Activated CD8-positive, alpha-beta memory T cell treated with anti-CD3 and anti-CD28 coated beads, Interleukin-2, amount 50 U/mL, for 48 hours (primary cell): Measurements from ENCODE around the gene ETNK1.
A peak's percentile ranks its signal among the peaks of the same experiment; 100 is the strongest.
"Not testable (repeated sequence)": the region's sequence is repeated elsewhere in the genome, so short reads cannot be mapped to it uniquely, and the experiment has no call there.

Experiments
- DNase-seq: peaks from one replicate; pipeline ENCODE4 v3.0.0-alpha.2; 2020

Gene ETNK1

GRCh38 chr12:22624870-22625761, at the start of gene ETNK1:
ETNK1 (plus strand) TSS chr12:22625171; CDS start chr12:22625431, 260 bp downstream.
- DNase-seq: peak; percentile 93

- DNase-seq: no peak
These were observed 48.9 kb upstream of the ETNK1 start for GRCh38 chr12:22576065-22576464.

GRCh38 chr12:22576473-22576872, 48.5 kb upstream of the ETNK1 start:
- DNase-seq: no peak

GRCh38 chr12:22577667-22578066, 47.3 kb upstream of the ETNK1 start:
- no peak for DNase-seq

- DNase-seq: no peak
These were observed 46.6 kb upstream of the ETNK1 start for GRCh38 chr12:22578328-22578727.

- DNase-seq: no peak
These were observed 36.2 kb upstream of the ETNK1 start for GRCh38 chr12:22588817-22589216.

- no peak for DNase-seq
These were observed 31.1 kb upstream of the ETNK1 start for GRCh38 chr12:22593864-22594263.

GRCh38 chr12:22597539-22597938, 27.4 kb upstream of the ETNK1 start:
- DNase-seq: not testable (repeated sequence)

- DNase-seq: no peak
These were observed 26.7 kb upstream of the ETNK1 start for GRCh38 chr12:22598141-22598762.

- no peak for DNase-seq
These were observed 26.2 kb upstream of the ETNK1 start for GRCh38 chr12:22598763-22599161.

- no peak for DNase-seq
These were observed 24.8 kb upstream of the ETNK1 start for GRCh38 chr12:22600181-22600580.

- DNase-seq: no peak
These were observed 15.5 kb upstream of the ETNK1 start for GRCh38 chr12:22609501-22609900.

- DNase-seq: no peak
These were observed 14.8 kb upstream of the ETNK1 start for GRCh38 chr12:22610131-22610530.

GRCh38 chr12:22612822-22613221, 12.1 kb upstream of the ETNK1 start:
- not testable (repeated sequence) for DNase-seq

- no peak for DNase-seq
These were observed 8.9 kb upstream of the ETNK1 start for GRCh38 chr12:22615963-22616501.

GRCh38 chr12:22617630-22618029, 7.3 kb upstream of the ETNK1 start:
- no peak for DNase-seq

GRCh38 chr12:22624548-22624869, 462 bp upstream of the ETNK1 start:
- DNase-seq: no peak

- peak; percentile 63 for DNase-seq
These were observed 857 bp downstream of the ETNK1 start for GRCh38 chr12:22625762-22626294.

GRCh38 chr12:22626406-22626805, 1.4 kb downstream of the ETNK1 start:
- DNase-seq: no peak

GRCh38 chr12:22627371-22627770, 2.4 kb downstream of the ETNK1 start:
- no peak for DNase-seq

GRCh38 chr12:22628228-22628627, 3.3 kb downstream of the ETNK1 start:
- no peak for DNase-seq

- no peak for DNase-seq
These were observed 7.0 kb downstream of the ETNK1 start for GRCh38 chr12:22631863-22632463.

- no peak for DNase-seq
These were observed 9.9 kb downstream of the ETNK1 start for GRCh38 chr12:22634883-22635282.

- DNase-seq: no peak
These were observed 10.8 kb downstream of the ETNK1 start for GRCh38 chr12:22635812-22636211.
